Heart left ventricle (tissue), 13 donors: ENCODE measurements around the gene TIGIT.

Experiments used
- CTCF ChIP-seq, 12 donors: fragments of 200-600 bp; sonication (generic) in 4 of 12; IDR thresholded peaks; one replicate each; pipeline versions ENCODE4 v1.5.0 to v1.8.0; 2018 to 2022; ENCODE audit warnings: antibody characterized with exemption in 12 of 12, mild to moderate bottlenecking in 5 of 12
- POLR2A ChIP-seq, 2 donors: fragments of 450-650 bp; IDR thresholded peaks; one replicate each; pipeline ENCODE4 v1.6.1; 2017; ENCODE audit warnings: antibody characterized with exemption in 2 of 2, mild to moderate bottlenecking in 2 of 2, moderate library complexity in 2 of 2
- donor health status: ischemic (EF 13 %, LVEDD 7.1; RV severe dilation, severe dysfunction).
- donor health status: DM: no; HTN: yes; CAD: no.
- donor health status: DM: no; HTN: no; CAD: no.
- donor health status: ischemic (EF 25% LVEDD 6.9; RV normal size, moderate dysfunction).
- donor health status: ischemic (EF 25% LVEDD 5.7; RV mildly dilated, moderate dysfunction).
- donor health status: ischemic (EF 35%, LVEDD 5.7; RV mildly dilated, moderate dysfunction).
- donor health status: nonischemic (EF 11% LVEDD 7.7; RV severe dilation, severe dysfunction).
- donor health status: DM: yes; HTN: yes; CAD: no.
- donor health status: PGD.
- donor health status: ischemic (EF 29% LVEDD 5.4; RV normal size, mild dysfunction).
- donor health status: nonischemic (EF 23%, LVEDD 6.1; RV moderate dilation, normal function).

DNA sequence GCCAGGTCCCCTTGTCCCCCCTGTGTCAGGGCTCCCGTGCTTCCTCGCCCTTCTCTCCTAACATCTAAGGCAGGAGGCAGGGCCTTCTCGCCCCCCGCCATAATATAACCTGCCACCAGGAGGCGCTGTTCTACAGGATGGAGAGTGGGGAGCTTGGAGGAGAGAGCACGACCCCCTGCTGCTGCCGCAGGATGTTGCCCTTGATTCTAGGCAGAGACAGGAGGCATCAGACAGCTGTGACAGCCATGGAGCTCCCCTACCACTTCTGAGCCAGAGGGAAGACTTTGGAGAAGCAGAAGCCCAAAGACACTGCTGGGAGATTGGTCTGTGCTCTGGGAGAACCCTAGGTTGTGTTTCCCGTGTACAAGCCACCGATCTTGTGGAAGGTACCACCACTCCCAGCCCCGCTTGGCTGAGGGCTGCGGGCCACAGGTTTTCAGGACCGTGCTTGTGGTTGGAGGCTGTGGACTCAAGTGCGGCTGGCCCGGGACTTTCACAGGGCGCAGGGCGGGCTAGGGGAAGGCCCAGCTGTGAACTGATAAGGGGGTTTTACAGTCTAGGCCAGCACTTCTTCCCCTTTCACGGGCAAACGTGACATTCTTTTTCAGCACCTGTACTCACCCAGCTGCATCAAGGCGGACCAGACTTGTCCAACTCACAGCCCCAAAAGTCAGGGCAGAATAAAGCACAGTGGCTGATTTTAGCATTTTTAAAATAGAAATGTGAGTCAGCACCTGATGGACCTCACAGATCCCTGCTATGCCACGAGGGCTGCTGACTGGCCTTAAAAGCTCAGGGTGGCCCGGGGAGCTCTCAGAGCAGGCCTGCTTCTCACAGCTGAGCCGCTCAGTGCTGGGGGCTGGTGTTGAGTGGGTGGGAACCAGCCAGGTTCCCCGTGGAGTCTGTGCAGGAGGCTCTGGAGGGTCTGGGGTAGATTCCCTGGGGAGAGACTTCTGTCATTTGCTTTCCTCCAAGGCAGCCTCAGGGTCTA lies 2.6 kb upstream of the TIGIT start:
- TF ChIP-seq CTCF (IDR thresholded peaks at IDR 0.05) (peak; percentile 52 to 83 (median 66)), POLR2A (IDR thresholded peaks at IDR 0.05) (no peak)
